ENCODE data around the gene HTN1.
"Not testable (repeated sequence)": the region's sequence is repeated elsewhere in the genome, so short reads cannot be mapped to it uniquely, and the experiment has no call there.

Gene HTN1

GRCh38 chr4:70050138-70050537 is at the start of gene HTN1:
HTN1 (plus strand) TSS chr4:70050438; CDS start chr4:70053077, 2,639 bp downstream.
- DNase-seq, result not testable (repeated sequence)

- DNase-seq, result no peak
Measured at GRCh38 chr4:70000711-70001110, 49.5 kb upstream of the HTN1 start.

- DNase-seq, result no peak
Measured at GRCh38 chr4:70002507-70002906, 47.7 kb upstream of the HTN1 start.

GRCh38 chr4:70008771-70009170 is 41.5 kb upstream of the HTN1 start:
- DNase-seq, result no peak

- not testable (repeated sequence) for DNase-seq
Measured at GRCh38 chr4:70019006-70019405, 31.2 kb upstream of the HTN1 start.

GRCh38 chr4:70023218-70023617 is 27.0 kb upstream of the HTN1 start:
- no peak for DNase-seq

GRCh38 chr4:70027011-70027410 is 23.2 kb upstream of the HTN1 start:
- no peak for DNase-seq

GRCh38 chr4:70028159-70028558 is 22.1 kb upstream of the HTN1 start, which contains the start of gene HTN3:
HTN3 (plus strand) TSS chr4:70028459; CDS start chr4:70030741, 2,282 bp downstream.
- DNase-seq, result not testable (repeated sequence)

GRCh38 chr4:70037559-70037958 is 12.7 kb upstream of the HTN1 start:
- not testable (repeated sequence) for DNase-seq

GRCh38 chr4:70039928-70040327 is 10.3 kb upstream of the HTN1 start:
- DNase-seq, result not testable (repeated sequence)

GRCh38 chr4:70041652-70042286 is 8.5 kb upstream of the HTN1 start:
- DNase-seq, result no peak

GRCh38 chr4:70056534-70056933 is 6.3 kb downstream of the HTN1 start:
- not testable (repeated sequence) for DNase-seq

- no peak for DNase-seq
Measured at GRCh38 chr4:70057651-70058050, 7.4 kb downstream of the HTN1 start.

GRCh38 chr4:70059149-70059548 is 8.9 kb downstream of the HTN1 start:
- no peak for DNase-seq

- no peak for DNase-seq
Measured at GRCh38 chr4:70062000-70062399, 11.8 kb downstream of the HTN1 start.

- DNase-seq, result no peak
Measured at GRCh38 chr4:70080205-70080604, 30.0 kb downstream of the HTN1 start.

- no peak for DNase-seq
Measured at GRCh38 chr4:70099206-70099605, 49.0 kb downstream of the HTN1 start.

Measured in cortex of kidney (tissue), 1 donor.